Subcutaneous adipose tissue (tissue), 4 donors: ENCODE results near the gene ZNF576. TPM values are rescaled to one million over a fixed set of nuclear protein-coding genes. Genes with fewer than 3 reads are reported as not detected.

Experiments
- total RNA-seq, 4 donors: library from RNA; depleted of rRNA; stranded (reverse); fragments of >200 nt; gene quantifications; one replicate each; pipeline ENCODE4 v1.1.0, GENCODE V29; 2016
- TF ChIP-seq, protein P1 (sequence below): fragments of 450-650 bp; IDR thresholded peaks from one replicate; pipeline ENCODE4 v1.5.1; 2016; ENCODE audit warnings: low read depth, mild to moderate bottlenecking, control low read depth, antibody characterized with exemption, moderate library complexity

Gene ZNF576
- total RNA-seq, 4 donors from 2014 or later = 4.1 to 11.6 (median 9.4) TPM

DNA sequence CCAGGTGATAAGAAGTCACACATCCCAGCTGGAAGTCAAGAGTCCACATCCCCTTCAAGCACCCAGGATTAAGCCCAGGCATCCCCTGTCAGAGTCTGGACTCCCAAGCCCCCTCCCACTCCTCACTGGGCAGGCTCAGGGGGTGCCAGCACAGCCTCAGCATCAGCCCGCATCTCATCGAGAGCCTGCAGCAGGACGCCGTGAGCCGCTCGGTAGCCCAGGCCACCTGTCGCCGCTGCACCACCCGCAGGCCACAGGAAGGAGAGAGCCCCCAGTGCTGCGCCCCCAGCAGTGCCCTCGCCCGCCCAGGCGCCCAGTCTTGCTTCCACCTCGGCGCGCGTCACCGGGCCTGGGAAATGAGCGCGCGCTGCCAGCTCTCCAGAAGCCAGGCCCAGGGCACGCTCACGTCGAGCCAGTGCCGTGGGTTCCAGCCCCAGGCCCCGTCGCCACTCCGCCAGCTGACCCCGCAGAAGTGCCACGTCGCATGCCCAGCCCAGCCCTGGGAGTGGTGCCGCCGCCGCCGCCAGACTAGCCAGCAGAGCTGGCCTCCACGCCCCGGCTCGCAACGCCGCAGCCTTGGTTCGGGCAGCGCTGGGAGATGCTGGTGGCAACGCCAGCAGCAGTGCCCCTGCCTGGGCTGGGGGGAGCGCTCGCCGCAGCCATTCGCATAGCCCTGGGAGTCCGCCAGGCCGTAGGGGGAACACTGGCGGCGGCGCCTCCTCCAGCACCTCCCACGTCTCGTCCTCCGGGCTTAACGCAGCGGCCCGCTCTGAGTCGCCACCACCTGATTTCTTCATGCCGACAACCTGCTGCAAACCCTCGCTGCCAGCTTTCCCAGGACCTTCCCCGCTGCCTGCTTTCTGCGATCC lies 4.3 kb upstream of the ZNF576 start:
- TF ChIP-seq, protein P1, sequence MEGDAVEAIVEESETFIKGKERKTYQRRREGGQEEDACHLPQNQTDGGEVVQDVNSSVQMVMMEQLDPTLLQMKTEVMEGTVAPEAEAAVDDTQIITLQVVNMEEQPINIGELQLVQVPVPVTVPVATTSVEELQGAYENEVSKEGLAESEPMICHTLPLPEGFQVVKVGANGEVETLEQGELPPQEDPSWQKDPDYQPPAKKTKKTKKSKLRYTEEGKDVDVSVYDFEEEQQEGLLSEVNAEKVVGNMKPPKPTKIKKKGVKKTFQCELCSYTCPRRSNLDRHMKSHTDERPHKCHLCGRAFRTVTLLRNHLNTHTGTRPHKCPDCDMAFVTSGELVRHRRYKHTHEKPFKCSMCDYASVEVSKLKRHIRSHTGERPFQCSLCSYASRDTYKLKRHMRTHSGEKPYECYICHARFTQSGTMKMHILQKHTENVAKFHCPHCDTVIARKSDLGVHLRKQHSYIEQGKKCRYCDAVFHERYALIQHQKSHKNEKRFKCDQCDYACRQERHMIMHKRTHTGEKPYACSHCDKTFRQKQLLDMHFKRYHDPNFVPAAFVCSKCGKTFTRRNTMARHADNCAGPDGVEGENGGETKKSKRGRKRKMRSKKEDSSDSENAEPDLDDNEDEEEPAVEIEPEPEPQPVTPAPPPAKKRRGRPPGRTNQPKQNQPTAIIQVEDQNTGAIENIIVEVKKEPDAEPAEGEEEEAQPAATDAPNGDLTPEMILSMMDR = no peak

DNA sequence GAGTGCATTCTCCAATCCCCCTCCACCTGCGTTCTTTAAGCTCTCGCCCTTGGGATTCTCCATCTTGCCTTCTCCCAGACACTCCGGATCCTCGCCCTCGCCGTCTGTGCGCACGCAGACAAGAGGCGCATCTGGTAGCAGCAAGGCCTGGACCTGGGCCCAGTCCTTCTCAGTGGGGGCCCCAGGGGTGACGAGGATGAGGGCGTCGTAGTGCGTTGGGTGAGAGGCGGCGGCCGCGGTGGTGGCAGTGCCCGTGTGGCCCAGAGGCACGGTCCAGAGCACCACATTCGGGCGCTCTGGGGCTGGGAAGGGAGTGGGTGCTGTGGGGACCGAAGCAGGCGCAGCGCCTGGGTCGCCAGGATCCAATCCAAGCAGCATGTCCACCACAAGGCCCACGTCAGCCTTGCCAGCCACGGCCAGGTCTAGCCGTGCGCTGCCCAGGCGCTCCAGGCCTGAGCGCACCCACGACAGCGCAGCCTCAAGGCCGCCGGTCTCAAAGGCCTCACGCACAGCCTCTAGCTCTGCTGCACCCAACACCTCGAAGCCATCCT lies 3.5 kb upstream of the ZNF576 start:
- TF ChIP-seq, protein P1 = no peak

DNA sequence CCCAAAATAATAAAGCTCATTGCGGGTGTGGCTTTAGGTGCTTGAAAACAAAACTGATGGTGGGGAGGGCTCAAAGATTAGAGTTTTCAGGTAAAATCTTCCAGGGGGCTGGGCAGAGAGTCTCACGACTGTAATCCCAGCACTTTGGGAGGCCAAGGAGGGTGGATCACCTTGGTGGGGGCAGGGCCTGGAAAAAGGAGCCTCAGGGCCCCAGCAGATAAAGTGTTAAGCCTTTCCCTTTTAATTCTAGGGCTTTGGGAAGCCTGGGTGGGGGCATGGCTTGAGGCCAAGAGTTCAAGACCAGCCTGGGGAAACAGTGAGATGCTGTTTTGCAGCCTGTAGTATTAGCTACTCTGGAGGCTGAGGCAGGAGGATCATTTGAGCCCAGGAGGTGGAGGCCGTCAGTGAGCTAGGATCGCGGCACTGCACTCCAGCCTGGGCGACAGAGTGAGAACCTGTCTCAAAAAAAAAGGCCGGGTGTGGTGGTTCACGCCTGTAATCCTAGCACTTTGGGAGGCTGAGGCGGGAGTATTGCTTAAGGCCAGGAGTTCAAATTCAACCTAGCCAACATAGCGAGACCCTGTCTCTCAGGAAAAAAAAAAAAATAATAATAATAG lies 2.2 kb upstream of the ZNF576 start:
- TF ChIP-seq, protein P1 = no peak

DNA sequence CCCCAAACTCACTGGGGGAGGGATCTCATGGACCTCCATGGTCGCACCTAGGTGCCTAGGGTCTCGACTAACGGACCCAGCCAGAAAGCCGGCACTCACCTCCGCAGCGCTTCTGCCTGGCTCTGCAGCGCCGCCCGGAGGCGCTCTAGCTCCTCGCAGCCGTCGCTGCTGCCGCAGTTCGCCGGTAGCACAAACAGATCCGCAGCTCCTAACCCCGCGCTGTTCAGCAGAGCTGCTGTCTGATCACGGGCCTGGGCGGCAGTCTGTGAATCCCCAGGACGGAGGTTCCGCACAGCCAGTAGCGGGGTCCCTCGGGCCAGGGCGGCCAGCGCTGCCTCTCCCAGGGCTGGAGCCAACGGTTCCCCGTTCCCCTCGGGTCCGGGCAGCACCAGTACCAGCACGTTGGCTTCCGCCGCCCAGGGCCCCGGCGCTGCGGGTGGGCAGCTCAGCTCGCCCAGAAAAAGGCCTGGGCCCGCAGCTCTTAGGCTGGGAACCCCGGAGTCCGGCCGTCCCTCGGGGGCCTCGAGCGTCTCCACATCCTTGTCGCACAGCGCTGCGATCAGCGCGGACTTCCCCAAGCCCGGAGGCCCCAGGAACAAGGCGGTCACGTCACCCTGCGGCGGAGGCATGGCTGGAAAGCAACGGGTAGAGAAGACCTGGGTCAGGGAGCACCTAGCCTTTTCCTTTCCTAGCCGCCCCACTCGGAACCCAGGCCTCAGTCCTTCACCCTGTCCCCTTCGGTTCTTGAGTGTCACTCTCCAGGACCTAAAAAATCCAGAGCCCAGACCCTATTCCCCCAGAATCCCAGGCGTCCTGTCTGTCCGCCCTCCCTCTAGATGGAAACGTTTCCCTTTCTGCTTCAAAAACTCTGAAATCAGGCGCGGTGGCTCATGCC lies 1.4 kb upstream of the ZNF576 start:
- TF ChIP-seq, protein P1 = no peak

DNA sequence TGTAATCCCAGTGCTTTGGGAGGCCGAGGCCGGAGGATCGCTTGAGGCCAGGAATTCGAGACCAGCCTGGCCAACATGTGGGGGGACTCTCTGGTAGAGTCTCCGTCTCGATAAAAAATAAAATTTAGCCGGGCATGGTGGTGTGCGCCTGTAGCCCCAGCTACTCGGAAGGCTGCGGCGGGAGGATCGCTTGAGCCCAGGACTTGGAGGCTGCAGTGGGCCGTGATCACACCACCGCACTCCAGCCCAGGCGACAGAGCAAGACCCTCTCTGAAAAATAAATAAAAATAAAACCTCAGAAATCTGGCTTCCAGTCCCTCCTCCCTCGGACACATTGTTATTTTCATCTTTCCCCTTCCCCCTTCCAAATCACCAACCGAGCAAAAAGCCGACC lies 793 bp upstream of the ZNF576 start:
- TF ChIP-seq, protein P1 = no peak

DNA sequence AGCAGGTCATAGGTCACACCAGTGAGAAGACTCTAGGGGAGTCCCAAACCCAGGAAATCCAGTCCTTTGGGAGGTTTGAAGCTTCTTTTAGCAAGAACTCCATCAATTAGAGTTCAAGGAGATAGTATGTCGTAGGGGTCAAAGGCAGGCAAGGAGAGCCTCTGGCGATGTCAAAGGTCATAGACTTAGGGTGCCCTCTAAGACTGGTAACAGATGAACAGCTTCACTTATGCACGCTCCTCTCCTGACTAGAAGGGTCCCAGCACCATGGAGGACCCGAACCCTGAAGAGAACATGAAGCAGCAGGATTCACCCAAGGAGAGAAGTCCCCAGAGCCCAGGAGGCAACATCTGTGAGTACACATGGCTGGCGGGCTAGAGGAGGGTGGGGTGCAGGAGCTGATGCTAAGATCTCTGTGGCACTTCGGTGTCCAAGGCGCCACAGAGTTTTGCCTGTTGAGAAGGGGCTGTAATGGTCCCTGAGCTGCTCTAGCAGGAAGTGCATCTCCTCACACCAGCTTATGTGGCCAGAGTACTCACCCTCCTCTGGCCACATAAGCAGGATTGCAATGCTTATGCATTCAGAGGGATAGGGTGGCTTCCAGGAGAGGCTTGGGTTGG lies 557 bp downstream of the ZNF576 start:
- TF ChIP-seq, protein P1 = no peak
